Right lobe of liver (tissue), 6 donors: ENCODE measurements around the gene GRM7. TPM values are rescaled to one million over a fixed set of nuclear protein-coding genes. Genes with fewer than 3 reads are reported as not detected.

Source experiments
- ATAC-seq, 4 donors: fragments of 200-7000 bp; cut with Tn5 transposase; one replicate each; pipeline ENCODE4 v1.9.1; 2020; ENCODE audit warnings: mild to moderate bottlenecking in 4 of 4, moderate library complexity in 4 of 4
- DNase-seq, 3 donors: peaks; one replicate each; pipeline ENCODE4 v3.0.0-alpha.2; 2020
- H3K27ac ChIP-seq, 3 donors: fragments of 200-600 bp; one replicate each; pipeline ENCODE4 v1.8.0; 2022
- H3K27me3 ChIP-seq, 2 donors: fragments of 200-600 bp; one replicate each; pipeline ENCODE4 v1.8.0; 2022
- H3K36me3 ChIP-seq, 4 donors: fragments of 200-600 bp; sonication (generic) in 1 of 4; one replicate each; pipeline versions ENCODE4 v1.5.1 to v1.8.0; 2017 to 2022; ENCODE audit warnings: control low read depth in 1 of 4
- H3K4me1 ChIP-seq, 4 donors: fragments of 200-600 bp; sonication (generic) in 1 of 4; one replicate each; pipeline versions ENCODE4 v1.5.1 to v1.8.0; 2017 to 2022; ENCODE audit warnings: control low read depth in 1 of 4
- H3K4me3 ChIP-seq, 3 donors: fragments of 200-600 bp; one replicate each; pipeline ENCODE4 v1.8.0; 2022
- H3K9me3 ChIP-seq, 4 donors: fragments of 200-600 bp; sonication (generic) in 1 of 4; one replicate each; pipeline versions ENCODE4 v1.5.1 to v1.8.0; 2017 to 2022; ENCODE audit warnings: control low read depth in 1 of 4
- CTCF ChIP-seq, 4 donors: fragments of 200-600 bp in 3 of 4; fragments of 450-650 bp in 1 of 4; IDR thresholded peaks; one replicate each; pipeline versions ENCODE4 v1.5.1 to v1.8.0; 2016 to 2022; ENCODE audit warnings: antibody characterized with exemption in 4 of 4, mild to moderate bottlenecking in 2 of 4
- POLR2A ChIP-seq: fragments of 450-650 bp; IDR thresholded peaks from one replicate; pipeline ENCODE4 v1.6.1; 2017; ENCODE audit warnings: antibody characterized with exemption, mild to moderate bottlenecking
- WGBS: methylation state at CpG from one replicate; pipeline ENCODE4 v1.1.6; 2018; ENCODE audit warnings: low coverage, low lambda C conversion rate; ENCODE audit not compliant: insufficient coverage; ENCODE audit errors: missing lambda C conversion rate; 5-methylcytosine and 5-hydroxymethylcytosine counted together
- intact Hi-C, 2 donors: fragments of 100-400 bp; cut with DNase I; formaldehyde crosslinking; loops; one replicate each; pipeline versions ENCODE4 v1.11.2 to v1.14.1; 2022
- total RNA-seq, 6 experiments: library from RNA; depleted of rRNA in 2 of 6; stranded (reverse); fragments of >200 nt in 2 of 6; fragmentation: NEBNext Ultra II Directional in 3 of 6; extraction: Animal tissue kit (Norgen Biotek cat#: 25700) in 3 of 6; gene quantifications; one replicate each; pipeline versions ENCODE4 v1.1.0 to v1.2.4, GENCODE V29; 2016 to 2023
- donor health status: DM: no; HTN: yes; CAD: no.
- donor health status: DM: no; HTN: no; CAD: no.
- donor health status: DM: no; HTN: no; CAD: no.
- donor health status: DM: no; HTN: yes; CAD: no.
- donor health status: DM: no; HTN: yes; CAD: no.

The GRM7 gene
- total RNA-seq, 6 experiments from 2014 or later = 0.20 to 0.56 TPM; not detected in 4

- intact Hi-C loops = no loop called here
- H3K27ac ChIP-seq = no peak overlapping the region
- H3K27me3 ChIP-seq = no peaks in the 10 kb centered on the region
- WGBS = 62% methylated on average over 5 of the region's 5 CpGs
- no peaks in the 10 kb centered on the region for H3K36me3 ChIP-seq
- H3K4me3 ChIP-seq = no peak overlapping the region
- H3K9me3 ChIP-seq = no peaks in the 10 kb centered on the region
- ATAC-seq (no peak), DNase-seq (no peak)
- TF ChIP-seq POLR2A (no peak), CTCF (IDR thresholded peaks at IDR 0.05) (no peak)
- no peaks in the 10 kb centered on the region for H3K4me1 ChIP-seq
Measured at GRCh38 chr3:7270731-7271130, 409.8 kb downstream of the GRM7 start.

GRCh38 chr3:7271631-7272030 is 410.7 kb downstream of the GRM7 start:
- H3K27ac ChIP-seq = no peak overlapping the region
- ATAC-seq (no peak), DNase-seq (no peak)
- intact Hi-C loops = no loop called here
- no peak overlapping the region for H3K4me3 ChIP-seq
- H3K36me3 ChIP-seq = no peaks in the 10 kb centered on the region
- 35% methylated on average over 3 of the region's 3 CpGs for WGBS
- H3K9me3 ChIP-seq = no peaks in the 10 kb centered on the region
- H3K4me1 ChIP-seq = no peaks in the 10 kb centered on the region
- H3K27me3 ChIP-seq = no peaks in the 10 kb centered on the region
- TF ChIP-seq POLR2A (no peak), CTCF (IDR thresholded peaks at IDR 0.05) (no peak)

- H3K9me3 ChIP-seq = no peaks in the 10 kb centered on the region
- DNase-seq (no peak), ATAC-seq (no peak)
- no peaks in the 10 kb centered on the region for H3K36me3 ChIP-seq
- H3K4me1 ChIP-seq = no peaks in the 10 kb centered on the region
- H3K4me3 ChIP-seq = no peak overlapping the region
- intact Hi-C loops = no loop called here
- H3K27me3 ChIP-seq = no peaks in the 10 kb centered on the region
- TF ChIP-seq CTCF (IDR thresholded peaks at IDR 0.05) = no peak
- TF ChIP-seq POLR2A = no peak
- H3K27ac ChIP-seq = no peak overlapping the region
- WGBS = 76% methylated on average over 1 of the region's 1 CpG
Measured at GRCh38 chr3:7272203-7272602, 411.3 kb downstream of the GRM7 start.

- WGBS = 73% methylated on average over 2 of the region's 2 CpGs
- intact Hi-C loops = no loop called here
- no peaks in the 10 kb centered on the region for H3K4me1 ChIP-seq
Measured at GRCh38 chr3:7275396-7275795, 414.5 kb downstream of the GRM7 start.

More at GRCh38 chr3:7275396-7275795, 414.5 kb downstream of the GRM7 start:
- Histone ChIP-seq H3K36me3 (no peaks in the 10 kb centered on the region), H3K27me3 (no peaks in the 10 kb centered on the region), H3K9me3 (no peaks in the 10 kb centered on the region), H3K27ac (no peak overlapping the region), H3K4me3 (no peak overlapping the region)
- no peak for TF ChIP-seq POLR2A
- TF ChIP-seq CTCF (IDR thresholded peaks at IDR 0.05) = no peak
- no peak for DNase-seq
- ATAC-seq = no peak
